K562 (cell line): Measurements from ENCODE around the gene RCE1. TPM values are rescaled to one million over a fixed set of nuclear protein-coding genes. Genes with fewer than 3 reads are reported as not detected.

ENCODE experiments used
- ARID2 ChIP-seq: fragments of 450-650 bp; IDR thresholded peaks from 2 replicates; pipeline ENCODE4 v1.6.1; 2017; ENCODE audit warnings: antibody characterized with exemption, mild to moderate bottlenecking
- CCAR2 ChIP-seq: fragments of 200-400 bp; formaldehyde crosslinking; IDR thresholded peaks from 2 replicates; pipeline ENCODE4 v1.6.1; 2017; ENCODE audit warnings: mild to moderate bottlenecking, low read depth, low read length
- CHD4 ChIP-seq: fragments of 200-600 bp; sonication (generic); IDR thresholded peaks from 3 replicates; pipeline ENCODE4 v1.6.1; 2012; ENCODE audit warnings: low read depth, mild to moderate bottlenecking, mixed read lengths, low read length, inconsistent platforms; ENCODE audit not compliant: insufficient read depth, insufficient replicate concordance, poor library complexity, severe bottlenecking
- ELF4 ChIP-seq: fragments of 450-650 bp; formaldehyde crosslinking; IDR thresholded peaks from 2 replicates; pipeline ENCODE4 v1.4.0; 2022; ENCODE audit warnings: missing genetic modification characterization
- ERF ChIP-seq: fragments of 450-650 bp; formaldehyde crosslinking; IDR thresholded peaks from 2 replicates; pipeline ENCODE4 v1.4.0; 2020; ENCODE audit warnings: mild to moderate bottlenecking, mixed read lengths
- HNRNPK ChIP-seq: fragments of 200-400 bp; formaldehyde crosslinking; IDR thresholded peaks from one replicate; pipeline ENCODE4 v1.6.1; 2018; ENCODE audit warnings: mild to moderate bottlenecking, low read depth, low read length; ENCODE audit not compliant: poor library complexity, severe bottlenecking
- HNRNPLL ChIP-seq: fragments of 200-400 bp; formaldehyde crosslinking; IDR thresholded peaks from 2 replicates; pipeline ENCODE4 v1.6.1; 2017; ENCODE audit warnings: low read length, low read depth, mild to moderate bottlenecking; ENCODE audit not compliant: poor library complexity, severe bottlenecking
- MCM5 ChIP-seq: fragments of 450-650 bp; IDR thresholded peaks from 2 replicates; pipeline ENCODE4 v1.6.1; 2016; ENCODE audit warnings: low read depth
- RB1 ChIP-seq: fragments of 450-650 bp; IDR thresholded peaks from 2 replicates; pipeline ENCODE4 v1.6.1; 2017; ENCODE audit warnings: low read depth, mild to moderate bottlenecking
- RBM25 ChIP-seq: fragments of 200-400 bp; formaldehyde crosslinking; IDR thresholded peaks from 2 replicates; pipeline ENCODE4 v1.6.1; 2018; ENCODE audit warnings: low read length, low read depth, moderate library complexity; ENCODE audit not compliant: severe bottlenecking
- SIN3B ChIP-seq: fragments of 450-650 bp; IDR thresholded peaks from 2 replicates; pipeline ENCODE4 v1.6.1; 2017; ENCODE audit warnings: low read depth, mild to moderate bottlenecking, moderate library complexity
- TBP ChIP-seq: optimal IDR thresholded peaks from 2 replicates; pipeline ENCODE3; 2011; ENCODE audit warnings: low read depth, low read length, improper control_type of control experiment
- ZKSCAN3 ChIP-seq: fragments of 250-450 bp; sonication (Bioruptor Pico); IDR thresholded peaks from 2 replicates; pipeline ENCODE4 v1.4.0; 2020
- ZNF23 ChIP-seq: fragments of 250-450 bp; sonication (Bioruptor Pico); IDR thresholded peaks from 2 replicates; pipeline ENCODE4 v1.4.0; 2020; ENCODE audit warnings: mild to moderate bottlenecking
- ZNF75A ChIP-seq: fragments of 450-650 bp; formaldehyde crosslinking; IDR thresholded peaks from 2 replicates; pipeline ENCODE4 v1.4.0; 2020; ENCODE audit warnings: mild to moderate bottlenecking
- polyA plus RNA-seq, 8 experiments: library from polyadenylated mRNA; depleted of rRNA in 4 of 8; stranded (reverse) in 5 of 8; unstranded in 3 of 8; fragments of >200 nt; fragmentation: Nextera tagmentation in 2 of 8; fragmentation: Illumina TruSeq in 1 of 8; extraction: Ambion mirVana in 2 of 8; extraction: Trizol in 1 of 8; gene quantifications; 2 replicates each; pipeline versions ENCODE4 v1.2.1 to v1.2.3, GENCODE V29; 2011 to 2014; ENCODE audit warnings: inconsistent platforms in 1 of 8, missing spikeins in 1 of 8
- total RNA-seq, 7 experiments: library from RNA; depleted of rRNA in 6 of 7; stranded (reverse); fragments of >200 nt in 6 of 7; fragmentation: Illumina TruSeq in 2 of 7; extraction: Trizol in 2 of 7; gene quantifications; 2 replicates each; pipeline versions ENCODE4 v1.2.1 to v1.2.3, GENCODE V29; 2011 to 2021; ENCODE audit warnings: low replicate concordance in 1 of 7
- TF ChIP-seq, protein P1 (sequence below): fragments of 450-650 bp; formaldehyde crosslinking; IDR thresholded peaks from 2 replicates; pipeline ENCODE4 v1.4.0; 2020; ENCODE audit warnings: mild to moderate bottlenecking, moderate library complexity
- TF ChIP-seq, protein P2 (sequence below): fragments of 450-650 bp; formaldehyde crosslinking; IDR thresholded peaks from 2 replicates; pipeline ENCODE4 v1.4.0; 2020; ENCODE audit warnings: mild to moderate bottlenecking, moderate library complexity
- TF ChIP-seq, protein P3 (sequence below): fragments of 450-650 bp; formaldehyde crosslinking; IDR thresholded peaks from 2 replicates; pipeline ENCODE4 v1.4.0; 2022; ENCODE audit warnings: missing genetic modification characterization
- TF ChIP-seq, protein P4 (sequence below), 2 experiments: fragments of 450-650 bp; conservative IDR thresholded peaks; 2 replicates each; pipeline ENCODE4 v1.6.1; 2017; ENCODE audit warnings: mild to moderate bottlenecking in 2 of 2, moderate library complexity in 2 of 2
- TF ChIP-seq, protein P5 (sequence below): sonication (generic); formaldehyde crosslinking; IDR thresholded peaks from 2 replicates; pipeline ENCODE4 v1.8.1; 2023; ENCODE audit warnings: mild to moderate bottlenecking, missing genetic modification reagents, moderate library complexity

RCE1 gene
- total and polyA plus RNA-seq, 9 of the 15 experiments (the other 6 are each of a cell fraction or from before 2014, with no cell fraction given) = 0.75 to 41.5 (median 15.1) TPM

DNA sequence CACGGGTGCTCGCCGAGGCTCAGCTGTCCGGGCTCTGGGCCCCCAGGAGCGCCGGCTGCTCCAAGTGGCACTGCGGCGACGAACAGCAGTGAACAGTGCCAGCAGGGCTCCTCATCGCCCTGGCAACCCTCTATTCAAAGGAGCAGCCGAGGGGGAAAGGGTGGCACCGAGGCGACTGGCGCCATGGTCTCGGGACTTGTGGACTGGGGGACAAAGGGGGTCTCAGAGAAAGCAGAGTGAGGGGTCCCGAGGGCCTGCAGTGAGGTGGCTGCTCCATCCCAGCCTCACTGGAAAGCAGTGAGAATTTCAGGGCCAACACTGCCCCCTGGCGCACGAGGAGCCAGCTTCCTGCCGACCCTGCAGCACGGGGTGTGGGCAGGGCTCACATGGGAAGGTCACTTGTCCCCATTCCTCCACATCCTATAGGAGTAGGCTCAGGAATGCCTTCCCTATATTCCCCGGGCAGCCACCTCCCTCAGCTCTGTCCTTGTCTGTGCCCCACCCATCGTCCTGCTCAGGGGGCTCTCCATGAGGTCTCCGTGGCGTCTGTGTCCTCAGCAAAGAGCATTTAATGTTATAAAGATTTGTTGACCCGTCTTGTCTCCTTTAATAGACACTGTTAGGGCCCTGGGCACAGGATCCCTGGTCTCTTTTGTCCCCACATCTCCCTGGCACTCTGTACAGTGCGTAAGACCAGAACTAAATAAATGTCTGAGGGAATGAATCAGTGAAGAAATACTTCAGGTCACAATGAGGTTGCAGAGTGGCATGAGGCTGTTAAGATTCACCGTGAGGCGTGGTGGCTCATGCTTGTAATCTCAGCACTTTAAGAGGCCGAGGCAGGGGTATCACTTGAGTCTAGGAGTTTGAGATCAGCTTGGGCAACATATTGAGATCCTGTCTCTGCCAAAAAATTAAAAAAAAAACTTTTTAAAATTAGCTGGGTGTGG, 40.0 kb downstream of the RCE1 start (continued):
- no peak for TF ChIP-seq CHD4
- TF ChIP-seq RBM25 = no peak
- TF ChIP-seq, protein P1, sequence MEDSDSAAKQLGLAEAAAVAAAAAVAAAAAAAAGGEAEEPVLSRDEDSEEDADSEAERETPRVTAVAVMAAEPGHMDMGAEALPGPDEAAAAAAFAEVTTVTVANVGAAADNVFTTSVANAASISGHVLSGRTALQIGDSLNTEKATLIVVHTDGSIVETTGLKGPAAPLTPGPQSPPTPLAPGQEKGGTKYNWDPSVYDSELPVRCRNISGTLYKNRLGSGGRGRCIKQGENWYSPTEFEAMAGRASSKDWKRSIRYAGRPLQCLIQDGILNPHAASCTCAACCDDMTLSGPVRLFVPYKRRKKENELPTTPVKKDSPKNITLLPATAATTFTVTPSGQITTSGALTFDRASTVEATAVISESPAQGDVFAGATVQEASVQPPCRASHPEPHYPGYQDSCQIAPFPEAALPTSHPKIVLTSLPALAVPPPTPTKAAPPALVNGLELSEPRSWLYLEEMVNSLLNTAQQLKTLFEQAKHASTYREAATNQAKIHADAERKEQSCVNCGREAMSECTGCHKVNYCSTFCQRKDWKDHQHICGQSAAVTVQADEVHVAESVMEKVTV = 0 out of 2 replicates have a peak, but pooled peaks have one; percentile 44
- peak; percentile 36; the same call in 1 of the 2 replicates for TF ChIP-seq RB1
- TF ChIP-seq, protein P2, sequence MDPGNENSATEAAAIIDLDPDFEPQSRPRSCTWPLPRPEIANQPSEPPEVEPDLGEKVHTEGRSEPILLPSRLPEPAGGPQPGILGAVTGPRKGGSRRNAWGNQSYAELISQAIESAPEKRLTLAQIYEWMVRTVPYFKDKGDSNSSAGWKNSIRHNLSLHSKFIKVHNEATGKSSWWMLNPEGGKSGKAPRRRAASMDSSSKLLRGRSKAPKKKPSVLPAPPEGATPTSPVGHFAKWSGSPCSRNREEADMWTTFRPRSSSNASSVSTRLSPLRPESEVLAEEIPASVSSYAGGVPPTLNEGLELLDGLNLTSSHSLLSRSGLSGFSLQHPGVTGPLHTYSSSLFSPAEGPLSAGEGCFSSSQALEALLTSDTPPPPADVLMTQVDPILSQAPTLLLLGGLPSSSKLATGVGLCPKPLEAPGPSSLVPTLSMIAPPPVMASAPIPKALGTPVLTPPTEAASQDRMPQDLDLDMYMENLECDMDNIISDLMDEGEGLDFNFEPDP (CRISPR knock-in tag) = no peak
- no peak for TF ChIP-seq TBP
- no peak for TF ChIP-seq ELF4 (CRISPR knock-in tag)
- no peak for TF ChIP-seq ZKSCAN3
- TF ChIP-seq HNRNPK = no peak
- no peak for TF ChIP-seq MCM5
- no peak for TF ChIP-seq ERF
- TF ChIP-seq, protein P3, sequence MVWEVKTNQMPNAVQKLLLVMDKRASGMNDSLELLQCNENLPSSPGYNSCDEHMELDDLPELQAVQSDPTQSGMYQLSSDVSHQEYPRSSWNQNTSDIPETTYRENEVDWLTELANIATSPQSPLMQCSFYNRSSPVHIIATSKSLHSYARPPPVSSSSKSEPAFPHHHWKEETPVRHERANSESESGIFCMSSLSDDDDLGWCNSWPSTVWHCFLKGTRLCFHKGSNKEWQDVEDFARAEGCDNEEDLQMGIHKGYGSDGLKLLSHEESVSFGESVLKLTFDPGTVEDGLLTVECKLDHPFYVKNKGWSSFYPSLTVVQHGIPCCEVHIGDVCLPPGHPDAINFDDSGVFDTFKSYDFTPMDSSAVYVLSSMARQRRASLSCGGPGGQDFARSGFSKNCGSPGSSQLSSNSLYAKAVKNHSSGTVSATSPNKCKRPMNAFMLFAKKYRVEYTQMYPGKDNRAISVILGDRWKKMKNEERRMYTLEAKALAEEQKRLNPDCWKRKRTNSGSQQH (CRISPR knock-in tag) = no peak
- no peak for TF ChIP-seq ZNF75A (CRISPR knock-in tag)
- TF ChIP-seq CCAR2 = no peak
- TF ChIP-seq ARID2 = no peak
- TF ChIP-seq ZNF23 (CRISPR knock-in tag) = no peak
- TF ChIP-seq, protein P4, sequence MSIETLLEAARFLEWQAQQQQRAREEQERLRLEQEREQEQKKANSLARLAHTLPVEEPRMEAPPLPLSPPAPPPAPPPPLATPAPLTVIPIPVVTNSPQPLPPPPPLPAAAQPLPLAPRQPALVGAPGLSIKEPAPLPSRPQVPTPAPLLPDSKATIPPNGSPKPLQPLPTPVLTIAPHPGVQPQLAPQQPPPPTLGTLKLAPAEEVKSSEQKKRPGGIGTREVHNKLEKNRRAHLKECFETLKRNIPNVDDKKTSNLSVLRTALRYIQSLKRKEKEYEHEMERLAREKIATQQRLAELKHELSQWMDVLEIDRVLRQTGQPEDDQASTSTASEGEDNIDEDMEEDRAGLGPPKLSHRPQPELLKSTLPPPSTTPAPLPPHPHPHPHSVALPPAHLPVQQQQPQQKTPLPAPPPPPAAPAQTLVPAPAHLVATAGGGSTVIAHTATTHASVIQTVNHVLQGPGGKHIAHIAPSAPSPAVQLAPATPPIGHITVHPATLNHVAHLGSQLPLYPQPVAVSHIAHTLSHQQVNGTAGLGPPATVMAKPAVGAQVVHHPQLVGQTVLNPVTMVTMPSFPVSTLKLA (conservative IDR thresholded peaks at IDR 0.05) = 0 out of 4 replicates have a peak, but pooled peaks of 1 of the 2 experiments have one; percentile 29
- no peak for TF ChIP-seq SIN3B
- TF ChIP-seq, protein P5, sequence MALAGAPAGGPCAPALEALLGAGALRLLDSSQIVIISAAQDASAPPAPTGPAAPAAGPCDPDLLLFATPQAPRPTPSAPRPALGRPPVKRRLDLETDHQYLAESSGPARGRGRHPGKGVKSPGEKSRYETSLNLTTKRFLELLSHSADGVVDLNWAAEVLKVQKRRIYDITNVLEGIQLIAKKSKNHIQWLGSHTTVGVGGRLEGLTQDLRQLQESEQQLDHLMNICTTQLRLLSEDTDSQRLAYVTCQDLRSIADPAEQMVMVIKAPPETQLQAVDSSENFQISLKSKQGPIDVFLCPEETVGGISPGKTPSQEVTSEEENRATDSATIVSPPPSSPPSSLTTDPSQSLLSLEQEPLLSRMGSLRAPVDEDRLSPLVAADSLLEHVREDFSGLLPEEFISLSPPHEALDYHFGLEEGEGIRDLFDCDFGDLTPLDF = no peak
- no peak for TF ChIP-seq HNRNPLL
